ENCODE data around the gene DENND1A.

The DENND1A gene

DNA sequence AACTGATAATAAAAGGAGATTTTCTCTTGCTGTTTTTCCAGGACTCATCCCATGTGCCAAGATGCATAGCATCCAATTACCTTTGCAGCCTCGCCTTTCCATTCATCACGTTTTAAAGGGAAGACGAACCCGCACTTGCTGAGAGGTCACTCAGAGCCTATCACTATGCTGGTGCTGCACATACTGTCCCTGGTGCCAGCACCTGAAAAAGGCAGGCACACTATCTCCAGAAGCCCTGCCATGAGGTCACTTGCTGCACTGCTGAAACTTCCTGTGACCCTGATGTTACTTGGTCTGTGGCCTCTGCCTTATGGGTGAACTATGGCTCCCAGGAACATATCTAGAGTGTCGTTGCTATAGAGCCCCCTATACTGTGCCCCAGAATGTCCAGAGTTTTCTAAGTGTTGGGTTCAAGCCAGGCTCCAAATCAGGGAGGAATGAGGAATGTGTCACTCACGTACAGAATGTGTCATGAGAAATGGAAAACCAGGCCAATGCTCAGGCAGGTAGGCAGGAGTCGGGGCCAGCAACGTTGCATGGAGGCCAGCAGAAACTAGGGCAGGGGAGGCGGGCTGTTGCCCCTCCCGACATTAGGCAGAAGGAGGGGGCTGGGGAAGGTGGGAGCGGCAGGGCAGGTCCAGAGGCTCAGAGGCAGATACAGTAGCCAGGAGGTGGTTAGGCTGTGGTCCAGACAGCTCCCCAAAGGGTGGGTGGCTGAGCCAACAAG lies 311.8 kb downstream of the DENND1A start:
- DNase-seq (ENCODE audit: low read depth): no peak

DNA sequence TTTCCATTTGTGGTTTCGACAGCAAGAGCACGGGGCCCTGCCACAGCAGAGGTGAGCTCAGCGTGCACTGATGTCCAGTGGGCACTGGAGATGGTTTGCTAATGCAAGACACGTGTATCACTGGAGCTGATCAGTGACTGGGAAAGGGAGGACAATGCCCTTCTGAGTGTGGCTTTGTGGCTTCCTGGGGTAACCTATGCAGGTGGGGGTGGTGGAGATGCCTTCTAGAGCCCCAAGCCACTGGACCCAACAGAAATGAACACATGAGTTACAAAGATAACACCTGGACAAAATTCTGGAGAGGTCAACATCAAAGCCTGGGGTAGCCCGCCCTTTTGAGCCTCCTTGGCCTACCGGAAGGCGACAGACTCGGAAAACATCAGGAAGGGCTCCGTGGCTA lies 312.6 kb downstream of the DENND1A start:
- DNase-seq (ENCODE audit: low read depth): no peak

DNA sequence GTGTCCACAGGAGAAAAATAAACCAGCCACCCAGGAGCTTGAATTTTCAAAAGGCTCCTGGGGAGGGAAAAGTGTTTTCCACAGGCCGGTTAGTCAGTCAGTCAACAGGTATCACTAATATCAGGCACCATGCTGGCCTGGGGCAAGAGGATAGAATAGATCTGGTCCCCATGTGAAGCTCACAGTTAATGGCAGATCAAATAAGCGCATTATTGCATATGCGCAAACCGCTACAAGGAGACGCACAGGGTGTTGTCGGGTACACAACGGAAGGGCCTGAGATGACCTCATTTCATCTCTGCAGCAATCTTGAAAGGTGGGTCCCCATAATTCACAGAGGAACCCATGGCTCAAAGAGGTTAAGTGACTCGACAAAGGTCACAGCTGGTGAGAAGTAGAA lies 313.2 kb downstream of the DENND1A start:
- no peak for DNase-seq (ENCODE audit: low read depth)

DNA sequence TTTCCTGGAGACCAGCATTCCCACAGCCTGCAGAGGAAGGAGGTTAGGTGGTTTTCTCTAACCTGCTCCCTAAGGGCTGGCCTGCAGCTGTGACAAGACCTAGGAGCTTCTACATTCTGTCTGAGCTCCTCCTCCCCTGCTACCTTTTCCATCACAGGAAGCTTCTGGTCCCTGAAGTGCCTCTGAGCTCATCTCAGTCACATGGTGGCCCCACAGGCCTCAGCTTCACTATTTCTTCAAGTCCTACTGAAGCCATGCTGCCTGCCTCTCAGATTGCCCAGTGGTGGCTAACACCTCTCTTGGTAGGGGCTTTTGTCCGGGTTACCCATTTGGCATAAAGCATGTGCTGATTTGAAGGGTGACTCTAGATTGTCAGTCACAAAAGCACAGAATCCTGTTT lies 314.5 kb downstream of the DENND1A start:
- DNase-seq (ENCODE audit: low read depth): no peak

- DNase-seq (ENCODE audit: low read depth): no peak
These were observed 315.3 kb downstream of the DENND1A start for GRCh38 chr9:123614306-123615263.

GRCh38 chr9:123611226-123611625 lies 318.7 kb downstream of the DENND1A start:
- no peak for DNase-seq (ENCODE audit: low read depth)

GRCh38 chr9:123609844-123610243 lies 320.1 kb downstream of the DENND1A start:
- no peak for DNase-seq (ENCODE audit: low read depth)

- DNase-seq (ENCODE audit: low read depth): no peak
These were observed 321.8 kb downstream of the DENND1A start for GRCh38 chr9:123608104-123608503.

DNA sequence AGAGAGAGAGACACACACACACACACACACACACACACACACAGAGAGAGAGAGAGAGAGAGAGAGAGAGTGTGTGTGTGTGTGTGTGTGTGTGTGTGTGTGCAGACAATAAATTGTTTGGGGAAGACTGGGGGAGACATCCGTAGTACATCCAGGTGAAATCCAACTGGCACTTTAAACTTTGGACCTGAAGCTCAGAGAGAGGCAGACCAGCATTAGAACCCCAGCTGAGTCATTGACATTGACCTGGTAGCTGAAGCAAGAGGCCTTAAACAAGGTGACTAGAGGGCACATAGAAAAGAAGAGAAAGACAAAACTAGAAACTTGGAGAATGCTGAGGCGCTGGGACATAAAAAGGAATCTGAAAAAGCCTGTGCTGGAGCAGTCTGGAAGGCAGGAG lies 322.4 kb downstream of the DENND1A start:
- no peak for DNase-seq (ENCODE audit: low read depth)

GRCh38 chr9:123606141-123606540 lies 323.8 kb downstream of the DENND1A start:
- DNase-seq (ENCODE audit: low read depth): no peak

GRCh38 chr9:123605286-123605685 lies 324.6 kb downstream of the DENND1A start:
- no peak for DNase-seq (ENCODE audit: low read depth)

DNA sequence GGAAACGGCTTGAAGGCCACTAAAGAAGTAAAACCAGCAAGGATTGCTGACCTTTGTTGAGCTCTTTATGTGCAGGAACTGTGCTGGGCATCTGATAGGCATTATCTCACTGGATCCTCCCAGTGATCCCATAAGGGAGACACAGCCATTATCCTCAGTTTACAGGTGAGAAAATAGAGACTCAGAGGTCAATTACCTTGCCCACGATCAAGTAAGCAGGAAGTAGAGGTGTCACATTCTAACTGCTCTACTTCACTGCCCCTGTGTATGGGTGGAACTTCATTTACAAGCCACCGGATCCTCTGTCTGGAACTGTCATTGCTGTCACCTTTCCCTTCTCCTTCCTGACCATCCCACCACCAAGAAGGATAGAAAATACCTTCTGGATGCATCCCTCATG lies 325.1 kb downstream of the DENND1A start:
- no peak for DNase-seq (ENCODE audit: low read depth)

GRCh38 chr9:123601828-123602227 lies 328.1 kb downstream of the DENND1A start:
- no peak for DNase-seq (ENCODE audit: low read depth)

DNA sequence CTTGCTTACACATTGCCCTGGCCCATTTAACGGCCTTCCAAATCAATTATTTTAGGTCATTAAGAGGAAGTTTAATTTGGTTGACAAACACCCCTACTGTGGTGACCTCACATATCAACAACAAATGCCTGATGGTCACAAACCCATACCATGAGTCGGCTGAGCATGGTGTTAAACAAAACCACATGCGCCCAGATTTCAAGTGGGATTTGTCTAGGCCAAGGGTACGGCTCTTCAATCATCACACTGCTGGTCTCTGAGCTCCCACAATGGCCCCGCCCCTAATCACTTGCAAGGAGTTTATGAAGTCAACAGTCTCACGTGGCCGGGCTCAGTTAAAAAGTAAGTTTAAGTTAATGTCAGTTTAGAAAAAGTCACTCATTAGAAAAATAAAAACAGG lies 330.1 kb downstream of the DENND1A start:
- DNase-seq (ENCODE audit: low read depth): no peak

DNA sequence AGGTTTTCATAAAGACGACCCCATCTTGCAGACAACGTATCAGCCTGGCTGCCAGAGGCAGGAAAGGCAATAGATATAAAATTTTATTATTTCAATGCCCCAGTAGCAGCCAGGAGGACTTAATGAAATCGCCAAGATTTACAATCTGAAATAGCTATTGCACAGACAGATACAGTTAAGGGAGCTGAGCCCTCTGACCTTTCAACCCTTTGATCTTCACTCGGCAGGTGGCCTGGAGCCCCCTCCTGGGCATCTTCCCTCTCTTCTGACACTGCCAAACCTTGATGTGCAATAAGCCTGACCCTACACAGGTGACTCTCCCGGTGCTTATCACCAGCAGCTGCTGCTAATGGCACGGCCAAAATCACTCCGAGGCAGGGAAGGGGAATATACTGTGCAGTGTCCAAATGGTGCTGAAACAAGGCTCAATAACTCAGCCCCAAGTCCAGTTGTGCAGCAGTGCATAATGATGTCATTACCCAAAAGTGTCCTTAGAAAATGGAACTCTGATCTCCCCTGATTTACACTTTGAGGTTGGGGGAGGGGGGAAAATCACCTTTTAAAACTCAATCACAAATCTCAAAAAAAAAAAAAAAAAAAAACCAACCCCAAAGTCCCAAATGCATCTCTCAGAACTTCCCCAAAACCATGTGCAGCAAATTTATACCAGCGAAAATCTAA lies 331.9 kb downstream of the DENND1A start:
- no peak for DNase-seq (ENCODE audit: low read depth)

DNA sequence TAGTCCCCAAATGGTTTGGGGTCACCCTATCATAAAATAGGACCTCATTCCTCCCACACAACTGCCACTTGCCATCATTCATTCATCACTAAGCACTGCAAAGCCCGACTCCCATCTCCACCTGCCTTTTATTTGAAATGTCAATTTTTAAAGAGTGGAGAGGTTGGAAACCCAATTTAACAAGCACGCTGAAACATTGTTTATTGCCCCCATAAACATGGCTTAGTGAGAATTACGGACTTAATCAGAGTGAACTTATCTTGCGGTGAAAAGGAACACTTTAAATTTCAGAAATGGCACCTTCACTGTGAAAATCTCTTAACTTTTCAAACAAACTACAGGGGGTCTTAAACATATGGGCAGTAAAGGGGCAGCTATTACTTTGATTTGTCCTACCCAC lies 332.9 kb downstream of the DENND1A start:
- no peak for DNase-seq (ENCODE audit: low read depth)

DNA sequence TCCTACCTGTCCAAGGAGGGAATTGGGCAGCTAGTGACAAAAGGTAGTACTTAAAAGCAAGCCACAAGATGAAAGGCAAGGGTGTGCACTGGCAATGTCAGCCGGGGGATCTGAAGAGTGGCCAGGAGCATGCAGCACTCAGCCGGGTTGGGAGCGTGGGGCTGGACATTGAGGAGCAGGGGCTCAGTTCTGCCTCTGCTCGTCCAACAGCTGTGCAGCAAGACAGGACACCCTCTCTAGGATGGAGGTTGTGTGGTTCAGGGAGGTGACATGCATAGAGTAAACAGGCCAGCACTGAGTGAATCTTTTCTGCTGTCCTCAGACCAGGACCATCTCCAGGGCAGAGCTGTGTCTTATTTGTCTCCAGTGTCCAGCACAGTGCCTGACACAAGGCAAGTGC lies 338.6 kb downstream of the DENND1A start:
- DNase-seq (ENCODE audit: low read depth): no peak

DNA sequence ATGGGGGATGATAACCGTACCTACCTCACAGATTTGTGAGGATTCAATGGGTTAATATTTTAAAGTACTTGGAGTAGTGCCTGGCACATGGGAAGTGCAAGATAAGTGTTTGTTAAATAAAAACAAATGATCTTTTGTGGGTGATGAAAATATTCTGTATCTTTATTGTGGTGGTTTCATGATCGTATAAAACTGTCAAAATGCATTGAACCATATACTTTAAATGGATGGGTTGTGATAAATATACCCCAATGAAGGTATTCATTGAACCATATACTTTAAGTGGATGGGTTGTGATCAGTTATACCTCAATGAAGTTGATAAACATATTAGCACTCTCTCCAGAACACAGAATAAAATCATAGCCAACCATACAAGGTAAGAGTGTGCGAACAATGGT lies 339.4 kb downstream of the DENND1A start:
- DNase-seq (ENCODE audit: low read depth): no peak

- DNase-seq (ENCODE audit: low read depth): no peak
These were observed 340.3 kb downstream of the DENND1A start for GRCh38 chr9:123589361-123590239.

DNA sequence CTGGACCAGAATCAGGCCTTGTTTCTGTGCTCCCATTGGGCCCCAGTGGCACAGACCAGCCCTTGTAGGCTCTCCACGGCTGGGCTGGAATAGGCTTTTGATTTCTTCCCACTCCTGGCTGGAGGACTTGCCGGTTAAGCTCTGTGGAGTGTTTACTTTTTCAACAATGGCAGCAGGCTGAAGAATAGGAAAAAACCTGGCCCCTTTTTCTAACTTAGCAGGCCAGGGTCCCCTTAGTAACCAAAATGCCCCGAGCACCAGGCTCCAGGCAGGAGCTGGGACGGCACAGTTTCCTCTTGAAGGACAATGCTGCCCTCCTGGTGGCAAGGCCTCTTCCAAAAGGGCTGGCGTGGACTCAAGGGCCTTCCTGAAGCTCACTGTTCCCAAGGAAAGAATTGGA lies 343.7 kb downstream of the DENND1A start:
- no peak for DNase-seq (ENCODE audit: low read depth)

Data from activated gamma-delta T cell treated with anti-CD3 and anti-CD28 coated beads, Interleukin-2, amount 50 U/mL, for 16 hours (primary cell).